NCI-H2196 (cell line): ENCODE results near the gene ARMC6.

Experiments used
- DNase-seq: peaks from one replicate; lab custom pipeline; 2025; ENCODE audit not compliant: unreplicated experiment; lab: John Stamatoyannopoulos, UW

ARMC6 gene

DNA sequence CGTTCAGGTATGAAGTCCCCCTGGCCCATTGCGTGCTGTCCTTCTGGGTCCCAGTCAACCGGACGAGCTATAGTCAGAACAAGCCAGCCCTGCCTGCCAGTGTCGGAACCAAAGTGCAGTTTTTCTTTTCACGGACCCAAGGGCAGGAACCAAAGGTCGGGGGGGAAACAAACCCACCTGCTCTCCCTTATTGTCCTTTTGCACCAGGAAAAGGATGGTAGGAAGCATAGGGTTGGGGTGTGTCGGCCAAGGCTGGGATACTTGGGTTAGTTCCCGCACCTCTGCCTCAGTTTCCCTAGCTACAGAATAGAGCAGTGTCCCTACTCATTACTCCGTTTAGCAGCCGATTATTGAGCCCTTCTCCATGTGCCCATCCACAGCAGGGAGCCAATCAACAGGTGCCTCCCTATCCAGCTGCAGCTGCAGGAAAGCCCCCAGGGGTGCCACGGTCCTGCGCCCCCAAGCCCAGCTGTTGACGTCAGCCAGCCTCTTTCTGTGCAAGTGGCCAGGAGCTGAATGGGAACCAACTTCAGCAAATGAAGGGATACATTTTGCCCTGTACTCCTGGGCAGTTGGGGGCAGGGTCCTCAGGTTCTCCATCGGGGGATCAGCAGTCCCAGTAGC lies 21.0 kb downstream of the ARMC6 start:
- DNase-seq, result no peak

DNA sequence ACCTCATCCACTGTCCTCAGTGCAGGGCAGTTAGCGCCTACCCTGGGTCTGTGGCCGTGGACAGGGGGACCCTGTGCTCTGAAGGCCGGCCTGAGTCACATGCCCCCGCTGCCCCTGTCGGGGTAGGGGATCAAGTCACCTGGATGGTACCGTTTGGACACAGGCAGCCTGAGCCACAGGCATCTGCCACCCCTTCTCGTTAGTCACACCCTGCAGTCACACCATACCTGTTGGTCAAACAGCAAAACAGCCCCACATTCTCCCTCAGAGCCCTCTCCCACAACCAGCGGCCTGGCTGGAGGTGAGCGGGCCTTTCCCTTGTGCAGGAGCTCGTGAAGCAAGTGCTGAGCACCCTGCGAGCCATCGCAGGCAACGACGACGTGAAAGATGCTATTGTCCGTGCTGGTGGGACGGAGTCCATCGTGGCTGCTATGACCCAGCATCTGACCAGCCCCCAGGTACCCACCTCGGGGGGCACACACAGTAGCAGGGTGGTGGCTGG lies 21.6 kb downstream of the ARMC6 start:
- no peak for DNase-seq

DNA sequence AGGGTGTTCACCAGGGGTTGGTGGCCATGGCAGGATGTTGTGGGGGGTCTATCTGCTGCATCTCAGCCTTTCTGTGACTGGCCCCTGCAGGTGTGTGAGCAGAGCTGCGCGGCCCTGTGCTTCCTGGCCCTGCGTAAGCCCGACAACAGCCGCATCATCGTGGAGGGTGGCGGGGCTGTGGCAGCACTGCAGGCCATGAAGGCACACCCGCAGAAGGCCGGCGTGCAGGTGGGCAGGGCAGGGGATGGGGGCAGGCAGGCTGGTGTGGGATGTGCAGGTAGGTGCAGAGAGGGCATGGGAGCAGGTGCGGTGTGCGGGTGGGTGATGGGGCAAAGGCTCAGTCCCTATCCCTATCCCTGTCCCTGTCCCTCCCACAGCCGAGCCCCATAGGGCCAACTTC lies 22.3 kb downstream of the ARMC6 start:
- DNase-seq, result no peak

DNA sequence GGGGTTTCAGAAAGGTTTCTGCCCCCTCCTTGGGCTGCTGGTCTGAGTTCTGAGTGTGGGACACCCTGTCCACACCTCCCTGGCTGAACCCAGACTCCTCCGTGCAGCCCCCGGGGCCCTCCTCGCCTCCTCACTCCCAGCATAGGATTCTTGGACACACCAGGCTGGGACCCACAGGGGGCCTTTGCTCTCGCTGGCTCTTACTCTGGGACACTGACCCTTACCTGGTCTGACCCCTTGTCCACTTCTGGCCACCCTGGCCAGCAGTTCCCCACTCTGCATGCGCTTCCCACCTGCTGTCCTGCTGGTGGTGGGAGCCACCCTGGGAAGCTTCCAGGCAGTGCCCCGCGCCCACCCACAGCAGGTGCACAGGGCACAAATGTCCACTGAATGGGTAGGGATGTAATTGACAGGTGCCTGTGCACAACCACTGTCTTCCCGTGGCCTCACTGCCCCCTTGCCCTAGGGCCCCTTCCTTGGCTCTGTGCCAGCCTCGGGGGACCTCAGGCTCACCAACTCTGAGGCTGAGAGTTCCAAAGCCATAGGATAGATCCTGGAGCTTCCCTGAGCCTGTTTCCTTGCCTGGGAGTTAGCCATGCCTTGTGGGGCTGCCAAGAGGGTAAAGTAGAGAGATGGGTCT lies 23.4 kb downstream of the ARMC6 start:
- no peak for DNase-seq

DNA sequence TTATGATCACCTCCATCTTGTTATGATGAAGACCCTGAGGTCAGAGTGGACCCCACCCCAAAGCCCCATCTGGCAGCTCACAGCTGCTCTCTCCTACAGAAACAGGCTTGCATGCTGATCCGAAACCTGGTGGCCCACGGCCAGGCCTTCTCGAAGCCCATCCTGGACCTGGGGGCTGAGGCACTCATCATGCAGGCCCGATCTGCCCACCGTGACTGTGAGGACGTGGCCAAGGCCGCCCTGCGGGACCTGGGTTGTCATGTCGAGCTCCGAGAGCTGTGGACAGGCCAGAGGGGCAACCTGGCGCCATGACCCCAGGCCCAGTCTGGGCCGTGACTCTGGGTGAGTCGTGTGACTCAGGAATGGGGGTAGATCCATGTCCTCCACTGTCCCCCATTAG lies 23.9 kb downstream of the ARMC6 start:
- DNase-seq, result no peak

DNA sequence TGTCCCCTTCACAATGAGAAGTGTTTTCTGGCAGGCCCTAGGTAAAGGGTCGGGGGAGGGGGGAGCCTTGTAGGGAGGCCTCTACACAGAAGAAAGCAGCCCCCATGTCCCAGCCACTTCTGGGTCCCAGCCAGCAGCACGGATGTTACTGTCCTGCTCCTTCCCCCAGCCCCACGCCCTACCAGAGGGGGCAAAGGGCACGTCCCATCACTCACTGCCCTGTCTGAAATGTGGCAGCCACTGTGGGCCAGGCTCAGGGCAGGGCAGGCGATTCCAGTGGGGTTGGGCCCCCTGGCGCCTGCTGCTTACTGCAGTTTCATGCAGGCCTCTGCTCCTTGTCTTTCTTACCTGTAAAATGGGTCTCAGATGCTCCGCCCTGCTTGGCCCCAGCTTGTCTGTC lies 24.3 kb downstream of the ARMC6 start:
- DNase-seq, result no peak

DNA sequence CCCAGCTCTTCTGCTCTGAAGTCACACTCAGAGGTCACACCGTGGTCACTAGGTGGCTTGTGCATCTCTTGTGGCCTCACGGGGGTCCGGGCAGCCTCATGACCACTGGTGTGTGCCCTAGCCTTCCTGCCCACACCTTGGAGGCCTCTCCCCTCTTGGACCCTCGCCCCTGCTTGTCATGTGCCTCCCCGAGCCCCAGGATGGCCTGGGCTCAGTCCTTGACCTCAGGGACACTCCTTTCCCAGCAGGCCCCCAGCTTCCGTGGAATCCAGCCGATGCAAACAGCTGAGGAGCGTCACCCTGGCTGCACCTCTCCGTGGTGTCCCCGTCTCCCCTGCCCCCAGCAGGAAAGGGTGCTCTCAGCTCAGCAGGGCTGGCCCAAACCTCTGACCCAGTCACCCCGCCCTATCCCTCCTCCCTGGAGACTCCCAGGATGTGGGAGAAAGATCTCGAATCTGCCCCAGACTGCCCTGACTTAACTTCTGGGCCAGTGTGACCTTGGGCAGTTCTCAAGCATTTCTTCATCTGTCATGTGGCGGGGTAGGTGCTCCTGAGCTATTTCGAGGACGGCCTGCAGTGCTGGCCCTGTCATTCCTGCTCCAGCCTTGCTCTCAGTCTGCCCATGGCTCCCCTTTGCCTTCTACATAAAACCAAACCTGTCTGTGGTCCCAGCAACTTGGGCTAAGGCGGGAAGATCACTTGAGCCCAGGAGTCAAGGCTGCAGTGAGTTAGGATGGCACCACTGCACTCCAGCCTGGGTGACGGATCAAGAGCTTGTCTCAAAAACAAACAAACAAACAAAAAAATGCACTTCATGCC lies 25.8 kb downstream of the ARMC6 start:
- no peak for DNase-seq

DNA sequence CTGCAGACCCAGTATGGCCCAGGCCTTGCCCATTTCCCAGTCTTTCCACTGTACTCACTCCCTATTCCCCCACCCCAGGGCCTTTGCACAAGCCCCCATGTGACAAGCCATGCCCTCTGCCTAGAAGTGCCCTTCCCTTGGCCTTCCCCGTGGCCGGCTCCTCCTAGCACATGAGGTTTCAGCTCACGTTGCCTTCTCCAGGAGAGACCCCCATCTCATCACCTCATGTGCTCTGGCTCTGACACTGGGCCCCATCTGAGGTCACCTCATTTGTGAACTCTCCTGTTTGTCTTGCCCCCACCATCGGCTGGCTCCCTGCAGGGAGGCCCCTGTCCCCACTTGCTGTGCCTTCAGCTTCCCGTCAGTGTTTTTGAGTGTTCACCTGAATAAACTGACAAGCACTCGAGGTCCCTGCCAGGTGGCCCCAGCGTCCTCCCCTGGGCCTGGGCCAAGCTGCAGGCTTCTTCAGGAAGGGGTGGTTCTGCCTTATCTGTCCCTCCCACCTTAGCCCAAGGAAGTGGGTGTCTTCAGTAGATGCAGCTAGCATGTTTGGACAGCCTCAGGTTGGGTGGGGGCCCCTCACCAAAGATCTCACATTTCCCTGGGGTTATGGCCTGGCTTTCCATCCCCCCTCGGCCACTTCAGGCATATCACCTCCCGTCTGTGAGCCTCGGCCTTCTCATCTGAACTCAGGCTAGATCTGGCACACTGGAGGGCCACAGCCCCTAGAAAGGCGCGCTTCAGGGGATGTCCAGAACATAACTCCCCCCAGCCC lies 26.6 kb downstream of the ARMC6 start:
- peak; percentile 37 for DNase-seq

DNA sequence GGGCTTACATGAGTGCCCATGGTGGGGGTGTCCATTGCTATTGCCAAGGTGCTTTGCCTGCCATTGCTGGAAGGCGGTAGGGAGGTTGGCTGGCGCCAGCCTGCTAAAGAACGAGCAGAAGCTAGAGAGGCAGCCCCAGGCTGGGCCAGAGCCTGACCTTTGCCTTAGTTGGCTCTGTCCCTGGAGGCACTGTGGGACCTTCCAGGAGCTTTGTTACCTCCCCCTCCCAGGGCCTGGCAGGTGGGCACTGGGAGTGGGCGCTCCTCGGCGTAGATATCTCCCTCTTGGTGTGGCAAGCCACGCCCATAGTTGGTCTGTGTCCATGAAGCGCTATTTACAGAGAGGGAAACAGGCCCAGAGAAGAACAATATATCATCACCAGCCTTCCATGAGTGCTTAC lies 28.1 kb downstream of the ARMC6 start:
- peak; percentile 80 for DNase-seq

DNA sequence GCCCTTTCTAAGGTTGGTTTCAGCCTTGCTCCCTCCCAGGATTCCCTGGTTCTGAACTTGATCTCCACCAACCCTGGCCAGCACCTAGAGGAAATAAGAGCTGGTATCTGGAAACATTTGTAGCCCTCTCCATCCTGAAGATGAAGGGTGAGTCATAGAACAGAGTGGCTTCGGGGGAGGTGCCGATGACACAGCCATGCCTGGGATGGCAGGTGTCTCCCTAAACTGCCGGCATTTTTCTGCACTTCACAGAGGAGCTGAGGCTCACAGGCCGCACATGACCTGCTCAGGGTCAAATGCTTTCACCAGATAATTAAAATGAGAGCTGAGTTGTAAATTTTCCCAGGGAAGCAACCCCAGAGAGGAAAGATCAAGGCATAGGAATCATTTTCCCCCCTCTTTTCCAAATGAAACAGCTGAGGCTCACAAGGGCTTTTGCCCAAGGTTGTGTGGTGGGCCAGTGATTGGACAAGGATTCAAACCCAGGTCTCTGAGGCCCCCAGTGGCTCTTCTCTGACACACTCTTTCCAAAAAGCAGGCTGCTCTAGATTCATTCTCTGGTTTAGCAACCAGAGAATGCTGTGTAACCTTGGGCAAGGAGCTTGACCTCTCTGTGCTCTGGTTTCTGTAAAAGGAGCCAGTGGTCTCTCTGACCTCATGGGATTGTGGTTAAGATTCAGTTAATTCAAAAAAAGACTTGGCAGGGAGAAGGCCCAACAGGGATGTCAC lies 29.2 kb downstream of the ARMC6 start:
- DNase-seq, result peak; percentile 72

DNA sequence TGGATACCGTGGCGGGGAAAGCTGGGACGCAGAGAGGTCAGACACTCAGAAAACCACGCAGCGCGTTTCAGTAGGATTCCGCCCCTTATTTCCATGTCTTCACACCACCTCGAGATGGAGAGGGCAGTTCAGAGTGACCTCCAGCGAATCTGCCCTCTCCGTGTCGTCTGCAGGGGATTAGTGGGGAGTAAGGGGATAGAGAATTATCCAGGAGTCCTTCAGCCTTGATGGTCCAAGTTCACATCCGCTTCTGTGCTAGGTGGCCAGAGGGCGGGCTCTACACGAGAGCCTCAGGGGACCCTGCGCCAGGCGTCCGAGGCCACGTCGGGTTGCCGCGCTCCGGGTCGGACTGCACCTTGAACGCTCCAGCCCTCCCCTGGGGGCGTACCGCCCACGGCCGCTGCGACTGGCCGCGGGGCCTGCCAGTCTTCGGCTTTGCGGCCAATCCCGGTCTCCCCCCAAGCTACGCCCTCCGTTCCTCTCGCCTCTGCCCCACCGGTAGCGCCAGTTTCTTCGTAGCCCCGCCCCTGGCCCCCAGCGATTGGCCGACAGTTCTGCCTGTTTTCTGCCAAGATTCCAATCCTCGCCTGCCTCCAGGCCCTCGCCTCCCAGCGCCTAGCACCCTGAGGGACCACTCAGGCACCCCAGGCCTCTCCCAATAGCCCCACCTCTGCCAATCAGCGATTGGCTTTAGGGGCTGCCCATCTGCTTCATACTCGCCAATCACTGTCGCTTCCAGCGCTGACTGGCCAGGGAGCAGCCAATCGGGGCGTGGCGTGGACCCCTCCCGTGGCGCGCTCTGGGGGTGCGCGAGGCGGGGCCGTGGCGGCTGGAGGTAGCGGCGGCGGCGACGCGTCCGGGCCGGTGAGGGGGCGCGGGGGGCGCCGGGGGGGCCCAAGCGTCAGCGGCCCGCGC lies 30.0 kb downstream of the ARMC6 start, which contains the start of gene SLC25A42:
Gene SLC25A42 (plus strand): TSS at position 812 of the 915 bp plus-strand sequence. CDS start 32,131 bp downstream, outside the sequence.
- DNase-seq, result peak; percentile 99

DNA sequence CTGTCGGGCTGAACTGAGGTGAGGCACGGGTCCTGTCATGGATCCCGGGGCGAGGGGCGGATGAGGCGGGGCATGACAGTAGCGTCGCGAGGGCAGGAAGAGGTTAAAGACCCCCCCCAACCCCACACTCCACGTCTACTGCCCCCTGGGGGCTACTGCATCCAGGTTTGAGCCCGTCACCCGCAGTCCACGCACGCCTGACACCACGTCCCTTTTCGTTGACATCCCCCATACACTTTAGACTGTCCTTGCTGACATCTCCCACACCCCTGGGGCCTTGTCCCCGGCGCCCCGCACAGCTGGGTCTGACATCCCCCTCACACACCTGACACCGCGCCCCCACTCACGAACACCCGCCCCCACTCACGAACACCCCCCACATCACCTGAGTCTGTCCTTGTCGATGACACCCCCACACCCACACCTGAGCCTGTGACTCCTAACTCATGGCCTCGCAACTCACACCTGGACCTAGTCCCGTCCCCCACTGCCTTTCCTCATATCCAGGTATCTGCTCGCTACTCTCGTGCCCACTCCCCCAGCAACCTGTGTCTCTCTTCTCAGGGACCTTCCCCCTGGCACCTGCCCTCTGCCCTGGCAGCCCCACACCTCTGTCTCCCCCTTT lies 30.8 kb downstream of the ARMC6 start:
- DNase-seq, result no peak

DNA sequence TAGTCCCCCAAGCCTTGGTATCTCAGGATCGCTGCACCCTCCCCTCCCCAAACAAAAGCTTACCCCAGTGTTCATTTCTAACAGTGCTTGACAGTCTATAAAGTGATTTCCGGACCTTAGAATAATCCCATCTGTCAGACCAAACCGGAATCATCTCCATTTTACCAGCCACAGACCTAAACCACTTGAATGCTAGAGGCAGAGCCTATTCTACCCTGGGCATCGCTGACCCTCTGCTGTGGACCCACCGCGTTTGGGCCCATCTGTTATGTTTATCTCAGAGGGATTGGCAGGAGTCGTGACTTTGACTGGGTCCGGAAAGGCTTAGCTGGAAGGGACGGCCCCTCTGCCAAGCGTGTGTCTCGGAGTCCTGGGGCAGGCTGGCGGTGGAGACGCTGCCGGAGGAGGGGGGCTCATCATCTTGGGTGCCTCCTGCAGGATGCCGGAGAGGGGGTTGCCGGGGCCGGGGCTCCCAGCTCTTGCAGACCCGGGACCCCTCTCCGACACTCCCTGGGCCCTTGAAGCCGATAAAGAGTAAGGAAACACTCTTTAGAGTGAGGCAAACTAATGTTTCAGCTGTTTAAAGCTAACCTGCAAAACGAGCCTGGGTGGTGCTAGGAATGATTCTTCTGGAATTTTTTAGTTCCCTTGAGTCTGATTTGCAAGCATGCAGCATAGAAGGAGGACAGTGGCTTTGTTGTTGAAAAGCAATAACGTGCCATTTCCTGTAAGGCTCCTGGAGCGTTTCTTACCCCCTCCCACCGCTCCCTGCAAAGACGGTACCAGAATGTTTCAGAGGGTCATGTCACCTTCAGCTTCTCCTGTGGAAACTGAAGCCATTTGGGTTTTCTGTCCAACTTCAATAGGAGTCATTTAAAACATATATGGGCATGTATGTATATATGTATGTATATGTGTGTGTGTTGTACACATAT lies 31.7 kb downstream of the ARMC6 start:
- no peak for DNase-seq

DNA sequence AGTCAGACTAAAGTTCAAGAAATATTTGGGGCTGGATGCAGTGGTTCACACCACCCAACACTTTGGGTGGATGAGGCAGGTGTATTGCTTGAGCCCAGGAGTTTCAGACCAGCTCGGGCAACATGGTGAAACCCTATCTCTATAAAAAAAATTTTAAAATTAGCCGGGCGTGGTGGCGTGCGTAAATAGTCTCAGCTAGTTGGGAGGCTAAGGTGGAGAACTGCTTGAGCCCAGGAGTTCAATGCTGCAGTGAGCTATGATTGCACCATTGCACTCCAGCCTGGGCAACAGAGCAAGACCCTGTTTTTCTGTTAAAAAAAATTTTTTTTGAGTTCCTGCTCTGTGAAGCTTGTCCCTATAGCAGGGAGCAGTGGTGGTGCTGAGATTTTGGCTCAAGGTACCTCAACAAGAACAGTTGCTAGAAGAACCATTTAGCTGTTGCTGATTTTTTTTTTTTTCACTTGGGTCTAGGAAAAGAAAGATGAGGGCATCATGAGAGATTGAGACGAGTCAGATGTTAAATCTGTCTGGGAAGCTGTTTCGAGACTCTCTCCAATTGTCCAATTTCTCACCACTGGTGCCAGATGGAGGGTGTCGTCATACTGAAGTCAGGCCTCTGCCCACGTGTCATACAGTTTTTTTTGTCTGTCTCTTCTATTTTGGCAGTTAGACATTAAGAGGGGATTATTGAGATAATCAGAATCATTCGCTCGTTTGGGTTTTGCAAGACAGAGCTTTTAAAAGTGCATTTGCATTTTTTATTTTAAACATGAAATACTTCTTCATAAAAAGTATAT lies 34.1 kb downstream of the ARMC6 start:
- no peak for DNase-seq

DNA sequence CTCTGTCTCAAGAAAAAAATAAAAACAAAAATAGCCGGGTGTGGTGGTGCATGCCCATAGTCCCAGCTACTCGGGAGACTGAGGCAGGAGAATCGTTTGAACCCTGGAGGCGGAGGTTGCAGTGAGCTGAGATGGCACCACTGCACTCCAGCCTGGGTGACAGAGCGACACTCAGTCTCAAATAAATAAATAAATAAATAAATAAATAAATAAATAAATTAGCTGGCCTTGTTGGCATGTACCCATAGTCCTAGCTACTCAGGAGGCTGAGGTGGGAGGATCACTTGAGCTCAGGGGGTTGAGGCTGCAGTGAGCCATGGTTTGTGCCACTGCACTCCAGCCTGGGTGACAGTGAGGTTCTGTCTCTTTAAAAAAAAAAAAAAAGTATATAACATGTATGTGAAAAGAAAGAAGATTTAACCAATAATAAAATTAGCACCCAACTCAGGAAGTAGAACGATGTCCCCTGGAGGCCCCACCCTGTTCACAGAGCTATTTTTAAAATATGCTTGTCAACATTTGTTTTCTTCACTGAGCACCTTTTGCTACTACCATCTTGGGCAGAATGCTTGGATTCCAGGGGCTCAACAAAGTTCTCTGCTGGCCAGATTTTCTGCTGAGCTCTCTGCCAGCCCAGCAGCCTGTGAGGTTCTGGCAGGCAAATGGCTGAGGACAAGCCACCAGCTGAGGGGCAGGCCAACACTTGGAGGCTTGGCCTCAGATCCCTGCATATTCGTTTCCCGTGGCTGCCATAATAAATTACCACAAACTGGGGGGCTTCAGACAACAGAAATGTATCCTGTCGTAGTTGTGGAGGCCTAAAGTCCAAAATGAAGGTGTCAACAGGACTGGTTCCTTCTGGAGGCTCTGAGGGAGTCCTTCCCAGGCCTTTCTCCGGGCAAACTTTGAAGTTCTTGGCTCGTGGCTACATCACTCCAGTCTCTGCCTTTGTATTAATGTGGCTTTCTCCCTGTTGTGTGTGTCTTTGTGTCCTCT lies 35.6 kb downstream of the ARMC6 start:
- no peak for DNase-seq

DNA sequence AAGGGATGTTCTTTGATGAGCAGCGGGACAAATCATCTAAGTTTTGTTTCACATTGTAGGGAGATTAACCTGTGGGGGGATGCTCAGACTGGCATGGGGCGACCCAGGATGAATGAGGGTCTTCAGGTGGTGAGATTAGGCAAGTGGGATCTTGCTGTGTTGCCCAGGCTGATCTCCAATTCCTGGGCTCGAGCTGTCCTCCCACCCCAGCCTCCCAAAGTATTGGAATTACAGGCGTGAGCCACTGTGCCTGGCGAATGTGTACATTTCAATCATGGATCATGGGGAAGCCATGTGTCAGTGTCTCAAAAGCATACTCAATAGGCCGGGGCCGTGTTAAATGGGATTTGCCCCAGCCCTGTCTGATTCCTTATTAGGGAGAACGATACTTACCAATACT lies 38.5 kb downstream of the ARMC6 start:
- DNase-seq, result no peak
